H9 (cell line): Measurements from ENCODE around the gene ALCAM. TPM values are rescaled to one million over a fixed set of nuclear protein-coding genes. Genes with fewer than 3 reads are reported as not detected.

Experiments
- DNase-seq: peaks from one replicate; pipeline ENCODE4 v3.0.0-alpha.2; 2017
- H2AFZ ChIP-seq: one replicate; pipeline ENCODE4 v1.6.1; 2013; ENCODE audit warnings: mild to moderate bottlenecking, low read length, control low read depth, moderate library complexity
- H2AK5ac ChIP-seq: 2 replicates; pipeline ENCODE4 v1.6.1; 2013; ENCODE audit warnings: low read length, control low read depth, mixed read lengths; ENCODE audit not compliant: insufficient read length
- H2BK120ac ChIP-seq: one replicate; pipeline ENCODE4 v1.6.1; 2013; ENCODE audit warnings: low read depth, mild to moderate bottlenecking, low read length, control low read depth, inconsistent platforms; ENCODE audit not compliant: poor library complexity, severe bottlenecking
- H2BK12ac ChIP-seq: 2 replicates; pipeline ENCODE4 v1.6.1; 2013; ENCODE audit warnings: low read length, control low read depth, mixed read lengths, low read depth; ENCODE audit not compliant: insufficient read length
- H2BK15ac ChIP-seq: 2 replicates; pipeline ENCODE4 v1.6.1; 2013; ENCODE audit warnings: low read depth, low read length, control low read depth
- H2BK20ac ChIP-seq: one replicate; pipeline ENCODE4 v1.6.1; 2013; ENCODE audit warnings: low read depth, mild to moderate bottlenecking, low read length, control low read depth, inconsistent platforms; ENCODE audit not compliant: poor library complexity, severe bottlenecking
- H2BK5ac ChIP-seq: 2 replicates; pipeline ENCODE4 v1.6.1; 2013; ENCODE audit warnings: low read length, control low read depth, mixed read lengths; ENCODE audit not compliant: insufficient read length
- H3K14ac ChIP-seq: 2 replicates; pipeline ENCODE4 v1.6.1; 2013; ENCODE audit warnings: low read length, control low read depth; ENCODE audit not compliant: insufficient read depth
- H3K18ac ChIP-seq: 2 replicates; pipeline ENCODE4 v1.6.1; 2013; ENCODE audit warnings: low read depth, mild to moderate bottlenecking, mixed read lengths, low read length, control low read depth; ENCODE audit not compliant: insufficient read length
- H3K23ac ChIP-seq: 2 replicates; pipeline ENCODE4 v1.6.1; 2013; ENCODE audit warnings: low read length, control low read depth, mixed read lengths, low read depth; ENCODE audit not compliant: insufficient read length
- H3K23me2 ChIP-seq: 2 replicates; pipeline ENCODE4 v1.6.1; 2013; ENCODE audit warnings: low read depth, mild to moderate bottlenecking, mixed read lengths, low read length, control low read depth; ENCODE audit not compliant: insufficient read length, poor library complexity, severe bottlenecking
- H3K27ac ChIP-seq: 2 replicates; pipeline ENCODE4 v1.5.1; 2013; ENCODE audit warnings: low read length, control low read depth, mixed read lengths, low read depth; ENCODE audit not compliant: insufficient read length
- H3K27me3 ChIP-seq: 2 replicates; pipeline ENCODE4 v1.6.1; 2013; ENCODE audit warnings: low read length, control low read depth, inconsistent platforms; ENCODE audit not compliant: insufficient read depth
- H3K4ac ChIP-seq: 2 replicates; pipeline ENCODE4 v1.6.1; 2013; ENCODE audit warnings: low read depth, mild to moderate bottlenecking, control low read depth, inconsistent platforms, low read length, moderate library complexity
- H3K4me1 ChIP-seq: 2 replicates; pipeline ENCODE4 v1.6.1; 2013; ENCODE audit warnings: low read length, control low read depth, inconsistent platforms; ENCODE audit not compliant: insufficient read depth
- H3K4me2 ChIP-seq: 2 replicates; pipeline ENCODE4 v1.6.1; 2013; ENCODE audit warnings: low read length, control low read depth, mixed read lengths; ENCODE audit not compliant: insufficient read length, insufficient read depth
- H3K56ac ChIP-seq: 2 replicates; pipeline ENCODE4 v1.6.1; 2013; ENCODE audit warnings: low read depth, mild to moderate bottlenecking, mixed read lengths, low read length, control low read depth; ENCODE audit not compliant: insufficient read length
- H3K79me1 ChIP-seq: 2 replicates; pipeline ENCODE4 v1.6.1; 2013; ENCODE audit warnings: low read depth, mild to moderate bottlenecking, moderate library complexity, low read length, control low read depth, inconsistent platforms; ENCODE audit not compliant: insufficient read depth, poor library complexity, severe bottlenecking
- H3K79me2 ChIP-seq: 2 replicates; pipeline ENCODE4 v1.6.1; 2013; ENCODE audit warnings: low read length, control low read depth, inconsistent platforms; ENCODE audit not compliant: insufficient read depth
- H3K9ac ChIP-seq: 2 replicates; pipeline ENCODE4 v1.6.1; 2013; ENCODE audit warnings: low read length, control low read depth, mixed read lengths; ENCODE audit not compliant: insufficient read length; ENCODE audit errors: extremely low read depth
- H3K9me3 ChIP-seq: one replicate; pipeline ENCODE4 v1.6.1; 2013; ENCODE audit warnings: low read depth, low read length, inconsistent platforms; ENCODE audit not compliant: control insufficient read depth
- H3T11ph ChIP-seq: one replicate; pipeline ENCODE4 v1.6.1; 2013; ENCODE audit warnings: mild to moderate bottlenecking, low read length, control low read depth, inconsistent platforms
- H4K20me1 ChIP-seq: one replicate; pipeline ENCODE4 v1.6.1; 2013; ENCODE audit not compliant: control insufficient read depth, insufficient read length, insufficient read depth
- H4K5ac ChIP-seq: 2 replicates; pipeline ENCODE4 v1.6.1; 2013; ENCODE audit warnings: low read depth, mild to moderate bottlenecking, mixed read lengths, low read length, control low read depth; ENCODE audit not compliant: insufficient read length
- H4K8ac ChIP-seq: replicated peaks from 2 replicates; pipeline ENCODE4 v1.6.1; 2013; ENCODE audit warnings: low read length, control low read depth, mixed read lengths, low read depth; ENCODE audit not compliant: insufficient read length
- H4K91ac ChIP-seq: 2 replicates; pipeline ENCODE4 v1.6.1; 2013; ENCODE audit warnings: low read depth, mild to moderate bottlenecking, moderate library complexity, mixed read lengths, low read length, control low read depth; ENCODE audit not compliant: insufficient read length
- H3K27ac Mint-ChIP-seq, 3 experiments: 2 replicates in 2 of 3; 3 replicates in 1 of 3; pipeline ENCODE4 v1.8.0; 2020 to 2021; ENCODE audit warnings: mixed read lengths in 3 of 3, mild to moderate bottlenecking in 1 of 3, moderate library complexity in 1 of 3
- H3K27me3 Mint-ChIP-seq: 2 replicates; pipeline ENCODE4 v1.8.0; 2021; ENCODE audit warnings: low read depth, mild to moderate bottlenecking, moderate library complexity, mixed read lengths
- H3K36me3 Mint-ChIP-seq, 3 experiments: 2 replicates in 2 of 3; 3 replicates in 1 of 3; pipeline ENCODE4 v1.8.0; 2020 to 2021; ENCODE audit warnings: low read depth in 3 of 3, mixed read lengths in 3 of 3; ENCODE audit not compliant: insufficient read depth in 1 of 3
- H3K4me1 Mint-ChIP-seq, 2 experiments: 2 replicates each; pipeline ENCODE4 v1.8.0; 2020; ENCODE audit warnings: mixed read lengths in 2 of 2
- H3K4me3 Mint-ChIP-seq, 2 experiments: 2 replicates in 1 of 2; 3 replicates in 1 of 2; pipeline ENCODE4 v1.8.0; 2020 to 2021; ENCODE audit warnings: mild to moderate bottlenecking in 2 of 2, mixed read lengths in 2 of 2, moderate library complexity in 1 of 2
- H3K9me3 Mint-ChIP-seq, 2 experiments: 2 replicates in 1 of 2; 3 replicates in 1 of 2; pipeline ENCODE4 v1.8.0; 2020; ENCODE audit warnings: mild to moderate bottlenecking in 2 of 2, mixed read lengths in 2 of 2, moderate library complexity in 1 of 2
- total RNA-seq: library from RNA; stranded (reverse); gene quantifications from 2 replicates; pipeline ENCODE4 v1.2.1, GENCODE V29; 2021
- TF ChIP-seq, protein P1 (sequence below): fragments of 200-600 bp; sonication (generic); conservative IDR thresholded peaks from 3 replicates; pipeline ENCODE4 v1.8.0; 2021; ENCODE audit warnings: antibody characterized with exemption, mild to moderate bottlenecking

ALCAM gene
- total RNA-seq, 1 experiment from 2014 or later, result 43.7 TPM

DNA sequence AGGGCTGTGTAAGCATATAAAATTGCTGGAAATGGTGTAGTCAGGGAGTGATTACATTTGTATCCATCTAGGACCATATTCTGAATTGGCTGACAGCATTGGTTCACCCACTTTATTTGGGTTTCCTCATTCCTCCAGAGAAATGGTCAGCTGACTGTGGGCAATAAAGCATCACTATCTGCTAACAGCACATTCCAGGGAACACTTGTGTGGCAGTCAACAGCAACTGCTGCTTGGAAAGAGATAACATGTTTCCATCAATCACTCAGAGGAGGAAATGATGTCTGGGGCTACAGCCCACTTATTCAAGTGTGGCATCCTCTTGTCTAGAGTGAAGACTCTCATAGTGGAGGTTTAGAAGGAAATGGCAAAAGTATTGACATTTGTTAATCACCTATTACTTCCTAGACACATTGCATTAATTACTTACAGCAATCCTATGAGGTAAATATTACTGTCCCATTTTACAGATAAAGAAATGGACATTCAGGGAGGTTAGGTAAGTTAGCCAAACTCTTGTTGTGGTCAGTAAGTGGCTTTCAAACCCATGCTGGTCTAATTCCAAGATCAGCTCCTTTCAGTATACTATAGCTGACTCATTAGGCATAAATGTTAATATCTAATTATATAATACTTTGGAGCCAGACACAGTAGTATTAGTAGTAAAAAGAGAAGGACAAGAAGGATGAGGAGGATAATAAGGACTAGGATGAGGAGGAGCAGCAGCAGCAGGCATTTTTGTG, 247.8 kb downstream of the ALCAM start:
- no peaks in the 10 kb centered on the region for H3K9me3 ChIP-seq
- TF ChIP-seq, protein P1, sequence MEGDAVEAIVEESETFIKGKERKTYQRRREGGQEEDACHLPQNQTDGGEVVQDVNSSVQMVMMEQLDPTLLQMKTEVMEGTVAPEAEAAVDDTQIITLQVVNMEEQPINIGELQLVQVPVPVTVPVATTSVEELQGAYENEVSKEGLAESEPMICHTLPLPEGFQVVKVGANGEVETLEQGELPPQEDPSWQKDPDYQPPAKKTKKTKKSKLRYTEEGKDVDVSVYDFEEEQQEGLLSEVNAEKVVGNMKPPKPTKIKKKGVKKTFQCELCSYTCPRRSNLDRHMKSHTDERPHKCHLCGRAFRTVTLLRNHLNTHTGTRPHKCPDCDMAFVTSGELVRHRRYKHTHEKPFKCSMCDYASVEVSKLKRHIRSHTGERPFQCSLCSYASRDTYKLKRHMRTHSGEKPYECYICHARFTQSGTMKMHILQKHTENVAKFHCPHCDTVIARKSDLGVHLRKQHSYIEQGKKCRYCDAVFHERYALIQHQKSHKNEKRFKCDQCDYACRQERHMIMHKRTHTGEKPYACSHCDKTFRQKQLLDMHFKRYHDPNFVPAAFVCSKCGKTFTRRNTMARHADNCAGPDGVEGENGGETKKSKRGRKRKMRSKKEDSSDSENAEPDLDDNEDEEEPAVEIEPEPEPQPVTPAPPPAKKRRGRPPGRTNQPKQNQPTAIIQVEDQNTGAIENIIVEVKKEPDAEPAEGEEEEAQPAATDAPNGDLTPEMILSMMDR, result no peak
- no peaks in the 10 kb centered on the region for H3K27me3 Mint-ChIP-seq
- H3K36me3 Mint-ChIP-seq, result no peaks in the 10 kb centered on the region
- H4K5ac ChIP-seq, result no peak overlapping the region
- no peaks in the 10 kb centered on the region for H3K9me3 Mint-ChIP-seq
- no peaks in the 10 kb centered on the region for H3K79me1 ChIP-seq
- H3K23me2 ChIP-seq, result no peaks in the 10 kb centered on the region
- H3T11ph ChIP-seq, result no peak overlapping the region
- H2BK5ac ChIP-seq, result no peak overlapping the region
- no peak overlapping the region for H4K91ac ChIP-seq
- H2BK15ac ChIP-seq, result no peak overlapping the region
- peaks cover 16 to 18% of the 10 kb centered on the region in 2 experiments for H3K4me1 Mint-ChIP-seq
- no peak overlapping the region for H3K4ac ChIP-seq
- no peak overlapping the region for H2BK120ac ChIP-seq
- H2AFZ ChIP-seq, result no peak overlapping the region
- no peaks in the 10 kb centered on the region for H3K27me3 ChIP-seq
- H2BK20ac ChIP-seq, result no peak overlapping the region
- H4K20me1 ChIP-seq, result no peaks in the 10 kb centered on the region
- H3K18ac ChIP-seq, result no peak overlapping the region
- H3K9ac ChIP-seq, result no peak overlapping the region
- no peak for DNase-seq
- H3K4me1 ChIP-seq, result peaks cover 5% of the 10 kb centered on the region; the same call in 1 of the 2 replicates
- no peak overlapping the region for H3K4me2 ChIP-seq
- H3K14ac ChIP-seq, result no peak overlapping the region
- H2BK12ac ChIP-seq, result no peak overlapping the region
- H3K27ac ChIP-seq, result no peak overlapping the region
- H3K27ac Mint-ChIP-seq, result no peak overlapping the region
- no peak overlapping the region for H2AK5ac ChIP-seq
- H4K8ac ChIP-seq, result no peak overlapping the region
- no peak overlapping the region for H3K23ac ChIP-seq
- H3K79me2 ChIP-seq, result no peaks in the 10 kb centered on the region
- H3K4me3 Mint-ChIP-seq, result no peak overlapping the region
- no peak overlapping the region for H3K56ac ChIP-seq
